Pulmonary artery endothelial cell (primary cell): ENCODE measurements around the gene RPTN. TPM values are rescaled to one million over a fixed set of nuclear protein-coding genes. Genes with fewer than 3 reads are reported as not detected.

Experiments used
- DNase-seq: peaks from one replicate; pipeline ENCODE4 v3.0.0-alpha.2; 2011; ENCODE audit warnings: low read depth, low spot score
- total RNA-seq: library from RNA; depleted of rRNA; stranded (reverse); fragments of >200 nt; gene quantifications from 2 replicates; pipeline ENCODE4 v1.2.3, GENCODE V29; 2014

RPTN gene, protein sequence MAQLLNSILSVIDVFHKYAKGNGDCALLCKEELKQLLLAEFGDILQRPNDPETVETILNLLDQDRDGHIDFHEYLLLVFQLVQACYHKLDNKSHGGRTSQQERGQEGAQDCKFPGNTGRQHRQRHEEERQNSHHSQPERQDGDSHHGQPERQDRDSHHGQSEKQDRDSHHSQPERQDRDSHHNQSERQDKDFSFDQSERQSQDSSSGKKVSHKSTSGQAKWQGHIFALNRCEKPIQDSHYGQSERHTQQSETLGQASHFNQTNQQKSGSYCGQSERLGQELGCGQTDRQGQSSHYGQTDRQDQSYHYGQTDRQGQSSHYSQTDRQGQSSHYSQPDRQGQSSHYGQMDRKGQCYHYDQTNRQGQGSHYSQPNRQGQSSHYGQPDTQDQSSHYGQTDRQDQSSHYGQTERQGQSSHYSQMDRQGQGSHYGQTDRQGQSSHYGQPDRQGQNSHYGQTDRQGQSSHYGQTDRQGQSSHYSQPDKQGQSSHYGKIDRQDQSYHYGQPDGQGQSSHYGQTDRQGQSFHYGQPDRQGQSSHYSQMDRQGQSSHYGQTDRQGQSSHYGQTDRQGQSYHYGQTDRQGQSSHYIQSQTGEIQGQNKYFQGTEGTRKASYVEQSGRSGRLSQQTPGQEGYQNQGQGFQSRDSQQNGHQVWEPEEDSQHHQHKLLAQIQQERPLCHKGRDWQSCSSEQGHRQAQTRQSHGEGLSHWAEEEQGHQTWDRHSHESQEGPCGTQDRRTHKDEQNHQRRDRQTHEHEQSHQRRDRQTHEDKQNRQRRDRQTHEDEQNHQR
- not detected in 2 replicates for total RNA-seq

DNA sequence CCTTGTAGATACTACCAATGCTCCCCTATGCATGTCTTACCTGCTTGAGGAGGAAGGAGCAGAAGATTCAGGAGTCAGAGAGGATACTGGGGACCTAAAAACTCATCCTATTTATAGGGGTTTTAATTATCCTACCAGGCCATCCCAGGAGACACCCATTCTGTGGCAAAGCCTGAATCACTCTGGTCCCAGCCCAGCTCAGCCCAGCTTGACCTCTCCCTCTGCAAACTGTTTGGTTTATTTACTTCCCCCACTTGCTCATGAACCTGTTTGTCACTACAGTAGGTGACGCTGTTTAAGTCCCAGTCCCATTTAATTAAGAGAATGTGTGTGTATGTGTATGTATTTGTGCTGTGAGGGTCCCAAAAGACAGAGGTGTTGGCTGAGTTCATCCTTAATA, at the start of gene RPTN:
Gene RPTN (minus strand): TSS at position 85 of the 400 bp plus-strand sequence. CDS start 1,339 bp downstream, outside the sequence.
- DNase-seq, result no peak

DNA sequence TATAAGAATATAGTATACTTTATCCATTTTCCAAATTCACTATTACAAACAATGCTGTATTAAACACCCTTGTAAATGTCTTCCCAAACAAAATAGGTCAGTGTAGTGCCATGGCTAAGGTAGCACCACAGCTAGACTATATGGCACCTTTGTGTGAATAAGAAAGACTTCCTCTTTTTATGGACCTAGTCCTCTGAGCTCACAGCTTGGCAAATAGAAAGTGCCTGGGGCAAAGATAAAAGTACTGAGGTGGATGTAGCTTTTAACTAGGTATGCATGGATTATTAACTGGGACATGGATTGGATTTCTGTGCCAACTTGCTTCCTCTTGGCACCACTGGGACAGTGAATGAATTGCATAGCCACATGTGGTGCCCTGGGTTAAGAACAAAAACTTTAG, 40.0 kb upstream of the RPTN start:
- DNase-seq, result no peak

DNA sequence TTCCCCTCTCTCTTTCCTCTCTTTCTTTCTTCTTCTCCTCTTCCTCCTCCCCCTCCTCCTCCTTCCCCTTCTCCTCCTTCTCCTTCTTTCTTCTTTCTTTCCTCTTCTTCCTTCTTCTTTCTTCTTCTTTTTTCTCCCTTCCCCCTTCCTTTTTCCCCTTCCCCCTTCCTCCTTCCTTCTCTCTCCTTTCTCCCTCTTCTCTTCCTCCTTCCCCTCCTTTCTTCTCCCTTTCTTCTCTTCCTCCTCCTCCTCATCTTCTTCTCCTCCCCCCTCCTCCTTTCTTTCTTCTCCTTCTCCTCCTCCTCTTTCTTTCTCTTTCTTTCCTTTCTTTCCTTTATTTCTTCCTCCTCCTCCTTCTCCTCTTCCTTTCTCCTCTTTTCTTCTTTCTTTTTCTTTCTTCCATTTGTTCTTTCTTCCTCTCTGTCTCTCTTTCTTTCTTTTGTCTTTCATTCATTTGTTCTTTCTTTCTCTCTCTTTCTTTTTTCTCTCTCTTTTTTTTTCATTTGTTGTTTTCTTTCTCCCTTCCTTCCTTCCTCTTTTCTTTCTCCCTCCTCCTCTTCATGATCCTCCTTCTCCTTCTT, 38.4 kb upstream of the RPTN start:
- no peak for DNase-seq

DNA sequence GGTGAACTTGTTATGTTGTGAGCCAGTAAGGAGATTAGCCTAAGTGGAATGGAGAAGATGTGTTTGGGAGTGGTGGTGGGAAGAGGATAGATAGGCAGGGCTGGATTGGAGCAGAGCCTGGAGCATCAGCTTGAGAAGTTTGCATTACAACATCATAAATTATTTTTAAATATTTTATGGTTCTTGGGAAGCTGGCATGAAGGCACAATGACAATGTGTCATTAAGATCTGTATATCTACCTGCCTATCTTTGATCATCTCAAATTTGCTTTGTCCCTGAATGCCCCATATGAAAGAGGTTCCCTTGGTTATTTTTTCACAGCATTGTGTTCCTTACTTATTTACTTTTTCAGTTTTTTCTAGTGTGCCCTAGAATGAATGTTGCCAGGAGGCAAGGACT, 32.7 kb upstream of the RPTN start:
- no peak for DNase-seq

DNA sequence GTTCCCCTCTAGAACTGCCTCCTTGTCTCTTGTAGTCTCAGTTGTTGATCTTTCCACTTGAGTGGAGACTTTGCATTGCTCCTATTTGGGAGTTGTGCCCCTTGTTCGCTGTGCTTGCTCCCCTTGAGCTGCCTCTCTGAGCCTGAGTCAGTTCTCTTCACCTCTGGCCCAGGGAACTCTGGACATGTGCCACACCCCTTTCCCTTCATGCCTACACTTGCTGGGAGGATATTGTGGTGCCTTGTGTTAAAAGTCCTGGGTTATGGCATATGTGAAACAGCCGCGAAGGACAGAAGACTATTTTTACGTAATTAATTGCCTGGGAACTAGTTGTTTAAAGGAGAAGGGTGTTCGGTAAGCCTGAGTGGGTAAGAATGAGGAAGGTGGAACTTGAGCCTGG, 32.2 kb upstream of the RPTN start:
- no peak for DNase-seq

DNA sequence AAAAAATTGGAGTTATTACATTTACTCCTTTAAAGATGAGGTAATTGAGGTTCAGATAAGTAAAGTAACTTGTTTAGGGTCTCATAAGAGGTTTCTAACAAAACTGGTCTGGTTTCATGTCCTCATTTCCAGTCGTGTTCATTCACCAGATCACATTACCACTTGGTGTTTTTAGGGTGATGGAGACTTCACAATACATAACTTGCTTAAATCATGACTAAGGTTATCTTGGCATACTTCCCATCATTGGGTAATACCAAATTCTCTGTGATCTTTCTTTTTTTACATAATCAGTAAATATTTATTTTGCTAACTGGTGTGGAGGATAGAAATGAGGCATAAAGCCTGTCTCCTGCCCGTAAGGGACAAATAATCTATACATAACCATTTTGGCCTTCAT, 31.6 kb upstream of the RPTN start:
- no peak for DNase-seq

DNA sequence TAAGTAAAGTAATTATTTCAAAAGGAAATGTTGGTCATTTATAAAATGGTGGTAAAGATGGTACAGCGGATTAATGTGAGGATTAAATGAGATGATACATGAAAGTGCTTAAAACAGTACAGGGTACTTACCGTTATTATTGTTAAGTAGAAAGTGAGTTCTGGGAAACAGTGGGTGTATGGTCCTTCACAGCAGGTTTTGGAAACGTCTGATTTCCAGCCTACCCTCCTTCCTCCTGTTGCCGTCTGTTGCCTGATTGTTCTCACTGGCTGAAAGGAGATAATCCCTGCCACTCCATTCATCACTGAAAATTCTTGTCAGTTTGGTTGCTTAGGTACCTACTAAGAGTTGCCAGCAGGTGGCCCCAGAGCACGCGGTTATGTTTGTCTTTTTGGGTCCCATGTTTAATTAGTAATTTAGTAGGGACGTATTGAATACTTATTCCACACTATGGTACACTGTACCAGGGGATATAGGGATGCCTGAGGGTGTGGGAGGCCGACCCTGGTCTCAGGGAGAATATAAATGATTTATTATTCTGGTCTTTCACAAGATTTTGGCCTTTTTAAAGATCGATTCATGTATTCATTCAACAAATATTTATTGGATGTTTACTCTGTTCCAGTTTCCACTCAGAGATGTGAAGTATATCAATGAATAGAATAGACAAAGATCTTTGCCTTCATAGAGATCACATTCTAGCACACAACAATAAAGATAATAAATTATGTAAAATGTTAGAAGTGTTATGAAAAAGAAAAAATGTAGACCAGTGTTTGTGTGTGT, 30.8 kb upstream of the RPTN start:
- peak; percentile 19 for DNase-seq

DNA sequence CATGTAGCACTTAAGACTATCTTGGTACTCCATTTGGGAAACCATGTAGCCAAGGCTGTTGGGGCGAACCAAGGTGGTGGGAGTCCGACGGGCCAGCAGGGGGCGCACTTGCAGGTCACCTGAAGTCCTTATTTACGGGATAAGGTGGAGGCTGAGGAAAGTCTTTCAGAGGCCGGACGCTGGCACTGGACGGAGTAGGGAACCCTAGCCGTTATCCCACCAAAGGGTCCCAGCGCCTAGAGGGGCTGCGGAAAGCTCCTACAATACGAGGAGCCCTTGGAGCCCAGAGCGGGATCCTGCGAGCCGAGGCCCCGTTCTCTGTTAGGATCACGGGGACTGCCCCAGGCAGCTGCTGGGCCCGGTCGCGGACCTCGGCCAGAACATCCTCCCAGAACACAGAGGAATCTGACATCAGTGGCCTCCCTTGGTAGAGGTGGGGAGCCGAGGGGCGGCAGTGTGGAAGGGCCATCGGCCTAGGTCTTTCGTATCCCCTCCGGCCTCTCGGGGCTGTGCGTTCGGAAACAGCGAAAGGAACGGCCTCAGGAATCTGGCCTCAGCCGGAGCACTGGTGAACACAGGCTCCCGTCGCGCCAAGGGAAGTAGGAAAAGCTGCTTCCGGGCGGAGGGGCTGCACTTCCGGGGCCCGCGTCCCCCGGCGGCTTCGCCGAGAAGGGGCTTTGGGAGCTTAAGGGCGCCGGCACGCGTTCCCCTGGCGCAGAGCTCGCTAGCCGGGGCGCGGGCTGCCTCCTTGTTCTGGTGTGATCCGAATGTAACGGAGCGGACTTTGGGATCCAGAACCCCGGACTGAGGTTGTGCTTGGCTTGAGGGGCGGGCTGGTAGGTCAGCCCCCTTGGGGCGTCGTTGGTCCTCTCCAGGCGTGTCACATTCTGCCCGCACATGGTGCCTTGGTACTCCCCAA, 29.9 kb upstream of the RPTN start:
- peak; percentile 55 for DNase-seq

DNA sequence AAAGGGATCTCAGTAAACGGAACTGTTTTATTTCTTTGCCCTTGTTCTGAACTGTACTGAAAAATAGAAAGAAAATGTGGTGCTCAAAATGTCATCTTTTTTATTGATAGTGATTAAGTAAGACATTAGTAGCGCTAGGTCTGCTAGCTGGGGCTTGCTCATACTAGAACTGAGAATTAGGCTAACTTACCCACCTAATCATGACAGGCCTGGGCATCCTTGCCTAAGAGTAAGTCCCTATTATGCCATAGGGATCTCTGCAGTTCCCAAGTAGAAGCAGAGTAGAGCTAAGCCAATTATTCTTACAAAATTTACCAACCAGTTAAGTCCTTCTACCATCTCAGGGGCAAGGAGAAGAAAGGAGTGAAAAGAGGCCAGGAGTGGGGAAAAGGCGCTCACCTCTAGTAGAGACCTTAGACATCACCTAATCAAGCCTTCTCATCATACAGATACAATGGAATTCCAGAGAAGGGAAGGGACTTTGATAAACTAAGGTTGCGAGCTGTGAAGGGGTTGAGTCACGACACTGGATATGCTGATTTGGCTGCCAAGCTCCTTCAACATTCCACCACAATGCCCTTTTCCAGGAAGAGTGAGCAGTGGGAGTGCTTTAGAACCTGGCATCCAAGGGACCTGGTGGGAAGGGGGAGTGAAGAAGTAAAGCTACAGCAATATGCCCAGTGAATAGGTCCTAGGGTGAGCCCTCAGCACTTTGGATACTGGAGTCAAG, 27.7 kb upstream of the RPTN start:
- no peak for DNase-seq

DNA sequence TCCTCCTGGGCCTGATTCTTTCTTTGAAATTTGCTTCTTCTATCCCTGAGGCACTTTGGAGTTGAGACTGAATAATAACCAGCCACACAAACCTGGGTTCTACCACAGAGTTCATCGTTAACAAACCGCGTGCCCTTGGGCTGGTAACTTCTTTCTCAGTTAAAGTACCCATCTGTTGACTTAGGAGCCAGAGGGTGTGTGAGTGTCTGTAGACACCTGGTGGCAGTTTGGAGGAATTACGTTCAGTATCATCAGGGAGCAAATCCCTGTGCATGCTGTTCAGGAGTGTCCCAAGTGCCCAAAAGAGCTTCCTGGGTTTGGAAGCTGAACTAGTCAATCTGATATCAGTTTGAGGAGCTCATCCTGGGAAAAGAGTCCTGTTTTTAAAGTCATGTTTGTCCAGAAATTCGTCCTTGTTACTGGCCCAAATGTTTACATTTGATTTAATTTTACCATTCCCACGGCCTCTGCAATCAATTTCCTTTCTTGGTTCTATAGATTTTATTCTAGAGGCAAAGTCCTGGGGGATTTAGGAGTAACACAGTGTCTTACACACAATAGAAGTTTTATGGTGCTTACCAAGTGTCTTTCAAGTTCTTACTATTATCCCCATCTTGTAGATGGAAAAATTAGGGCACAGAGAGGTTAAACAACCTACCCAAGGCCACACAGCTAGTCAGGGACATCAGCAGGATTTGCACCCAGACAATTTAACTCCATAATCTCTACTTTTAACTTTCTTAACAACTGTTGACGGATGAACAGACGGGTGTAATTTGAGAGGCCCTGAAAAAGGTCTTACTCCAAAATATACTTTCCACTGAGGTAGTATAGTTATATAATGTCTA, 26.7 kb upstream of the RPTN start:
- peak; percentile 20 for DNase-seq

DNA sequence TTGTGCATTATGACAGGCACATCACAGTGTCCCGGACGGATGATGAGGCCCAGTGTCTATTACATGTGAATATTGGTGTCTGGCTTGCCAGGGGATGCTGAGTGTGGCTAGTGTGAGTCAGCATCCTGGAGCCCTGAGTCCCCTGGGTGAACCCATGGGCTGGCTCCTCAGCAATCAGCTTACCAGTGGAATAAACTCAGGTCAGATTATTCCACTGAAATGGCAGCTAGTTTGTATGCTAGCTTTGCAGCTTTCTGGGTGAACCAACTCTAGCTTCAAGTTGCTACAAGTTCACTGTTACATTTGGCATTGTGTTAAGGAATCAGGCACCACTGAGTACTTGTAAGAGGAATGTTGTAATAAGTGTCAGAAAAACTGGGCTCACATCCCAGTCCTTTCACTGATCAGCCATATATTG, 23.9 kb upstream of the RPTN start:
- DNase-seq, result no peak

DNA sequence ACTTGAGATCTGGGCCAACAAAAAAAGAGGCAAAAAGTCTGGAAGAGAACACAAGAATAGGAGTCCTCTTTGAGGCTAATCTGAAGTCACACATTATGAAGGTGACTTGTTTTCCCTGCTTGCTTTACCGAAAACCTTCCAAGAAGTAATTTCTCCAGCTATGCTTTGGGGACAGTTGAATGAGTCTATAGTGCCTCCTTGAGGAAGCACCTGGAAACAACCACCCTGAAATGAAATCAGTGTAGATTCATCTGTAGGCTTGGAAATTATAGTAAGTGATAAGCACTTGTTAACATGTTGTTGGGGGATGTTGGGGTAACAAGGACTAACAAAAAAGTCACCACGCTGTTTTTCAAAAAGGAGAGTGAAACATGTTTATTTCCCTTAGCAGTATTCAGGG, 23.4 kb upstream of the RPTN start:
- no peak for DNase-seq

DNA sequence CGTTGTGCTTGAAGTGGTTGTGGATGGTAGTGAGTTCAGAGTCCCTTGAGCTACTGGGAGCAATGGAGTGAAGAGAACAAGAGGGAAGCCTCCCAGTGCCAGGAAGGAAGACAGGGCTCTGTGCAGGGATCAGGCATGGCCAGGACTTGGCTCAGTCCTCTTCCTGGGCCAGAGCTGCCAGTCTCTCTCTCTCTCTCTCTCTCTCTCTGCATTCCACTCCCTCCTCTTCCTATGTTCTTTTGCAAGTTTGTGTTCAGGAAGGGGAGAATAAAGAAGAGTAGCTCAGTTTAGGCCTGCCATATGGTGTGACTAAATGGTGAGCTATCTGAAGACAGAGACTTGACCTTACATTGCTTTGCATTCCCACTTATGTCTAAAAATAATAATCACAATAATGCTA, 20.5 kb upstream of the RPTN start:
- no peak for DNase-seq

DNA sequence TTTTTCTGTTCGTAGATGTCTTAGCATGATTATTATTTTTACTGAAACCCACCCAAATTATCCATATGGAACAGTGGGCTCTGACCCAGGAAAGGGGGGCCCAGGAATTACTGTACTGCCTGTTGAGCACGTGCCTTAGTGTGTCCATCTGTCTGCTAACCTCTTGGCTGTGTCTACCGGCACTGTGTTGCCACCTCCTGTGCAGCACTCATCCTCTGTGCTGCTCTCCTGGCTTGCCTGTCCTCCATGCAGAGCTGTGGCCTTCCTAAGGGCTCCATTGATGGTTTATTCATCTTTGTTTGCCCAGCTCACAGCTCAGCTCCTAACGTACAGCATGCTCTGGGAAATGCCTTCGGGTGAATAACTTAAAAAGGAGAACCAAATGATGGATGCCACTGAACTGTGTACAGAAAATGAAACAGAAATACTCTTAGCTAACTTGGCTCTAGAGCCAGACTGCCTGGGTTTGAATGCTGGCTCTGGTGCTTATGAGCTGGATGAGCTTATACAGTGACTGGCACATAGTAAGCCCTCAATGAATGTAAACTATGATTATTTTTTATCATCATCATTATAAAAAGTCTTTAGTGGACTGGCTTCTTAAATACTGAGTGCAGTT, 11.4 kb upstream of the RPTN start:
- no peak for DNase-seq

DNA sequence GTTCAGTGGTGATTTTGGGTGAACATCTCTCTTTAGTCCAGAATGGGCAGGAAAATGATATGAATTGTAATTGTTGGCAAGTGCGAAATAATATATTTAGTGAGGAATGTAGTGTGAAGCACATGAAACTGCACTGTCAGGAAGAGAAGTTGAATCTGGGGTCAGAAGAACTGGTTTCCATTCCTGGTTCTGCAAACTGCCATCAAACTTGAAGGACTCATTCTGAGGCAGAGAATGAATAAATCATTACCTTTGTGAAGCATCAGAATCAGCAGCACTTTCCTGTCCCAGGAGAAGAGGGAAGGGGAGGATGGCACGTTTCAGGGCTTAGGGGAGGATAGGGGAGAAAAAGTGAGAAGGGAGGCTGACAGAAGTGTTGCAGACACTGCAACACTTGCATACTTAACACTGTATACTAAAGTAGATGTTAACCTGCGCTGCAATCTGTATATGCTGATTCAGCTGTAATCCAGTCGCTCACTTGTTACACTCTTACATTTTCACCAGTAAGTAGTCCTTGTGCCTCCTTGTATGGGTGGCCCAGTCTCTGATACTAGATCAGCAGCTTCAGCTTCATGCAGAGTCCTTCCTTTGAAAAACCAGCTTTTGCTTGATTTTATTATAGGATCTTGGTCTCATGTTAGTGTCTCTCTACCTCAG, 10.5 kb upstream of the RPTN start:
- DNase-seq, result no peak

DNA sequence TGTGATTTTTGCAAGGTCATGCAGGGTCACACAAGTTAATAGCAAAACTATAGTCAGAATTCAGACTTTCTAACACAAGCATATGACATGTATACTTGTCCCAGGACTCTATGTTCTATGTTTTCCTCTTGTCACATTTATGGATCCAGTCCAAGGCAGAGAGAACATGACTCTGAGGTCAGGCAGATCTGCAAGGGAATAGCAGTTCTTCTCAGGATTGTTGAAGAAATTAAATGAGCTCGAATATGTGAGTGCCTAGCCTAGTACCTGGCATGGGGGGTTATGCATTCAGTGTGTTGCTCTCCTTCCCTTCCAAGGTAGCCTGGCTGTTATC, 9.5 kb upstream of the RPTN start:
- DNase-seq, result no peak

DNA sequence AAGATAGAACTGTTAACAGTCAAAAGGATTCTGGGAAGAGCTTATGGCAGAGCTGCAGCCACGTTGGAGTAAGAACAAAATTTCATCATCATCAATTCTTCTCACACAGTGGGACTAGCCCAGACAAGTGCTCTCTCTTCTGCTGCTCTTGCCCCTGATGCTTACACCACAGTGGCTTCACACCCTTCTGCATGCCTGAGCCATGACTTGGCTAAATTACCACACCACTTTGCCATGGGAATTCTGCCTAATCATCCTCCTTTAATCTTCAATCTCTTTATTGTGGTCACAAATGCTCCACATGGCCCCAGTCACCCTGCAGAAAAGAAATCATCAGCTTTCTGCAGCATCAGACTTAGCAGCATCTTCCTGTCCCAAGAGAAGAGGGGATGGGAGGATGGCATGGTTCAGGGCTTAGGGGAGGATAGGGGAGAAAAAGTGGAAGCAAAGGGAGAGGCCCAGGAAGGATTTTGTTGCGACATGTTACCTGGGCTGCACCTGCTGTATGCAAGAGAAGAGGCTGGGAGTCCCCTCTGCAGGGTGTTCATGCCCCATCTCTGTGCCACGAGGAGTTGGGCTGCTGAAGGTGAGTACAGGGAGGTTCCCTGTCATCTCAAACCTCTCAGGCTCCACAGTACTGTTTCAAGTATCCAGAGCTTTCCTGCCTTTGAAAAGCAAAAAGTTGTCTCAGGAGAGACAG, 9.0 kb upstream of the RPTN start:
- no peak for DNase-seq
